Measurements from ENCODE around the gene CEACAM7. TPM values are rescaled to one million over a fixed set of nuclear protein-coding genes. Genes with fewer than 3 reads are reported as not detected.

Gene CEACAM7
- total and polyA plus RNA-seq, 2 of the 13 experiments (the other 11 are each of a cell fraction or from before 2014, with no cell fraction given) = not detected

GRCh38 chr19:41623360-41623759 is 64.7 kb downstream of the CEACAM7 start:
- Histone ChIP-seq H4K20me1 (ENCODE audit: insufficient read depth, low read length) (no peaks in the 10 kb centered on the region), H2AFZ (ENCODE audit: low read length) (no peak overlapping the region), H3K27ac (ENCODE audit: extremely low read length, insufficient read depth, low read length) (no peak overlapping the region), H3K9me3 (ENCODE audit: low read length) (no peaks in the 10 kb centered on the region), H3K36me3 (replicated peaks in 1 of 2; ENCODE audit: control insufficient read depth in 1 of 2, insufficient read depth in 2 of 2, low read length in 2 of 2) (no peaks in the 10 kb centered on the region), H3K79me2 (ENCODE audit: insufficient read depth, low read length) (no peaks in the 10 kb centered on the region), H3K27me3 (ENCODE audit: control insufficient read depth in 1 of 2, insufficient read depth in 2 of 2, low read length in 2 of 2) (peaks cover 0 to 7% of the 10 kb centered on the region in 2 experiments; a peak in 1 of 5 replicates), H3K4me2 (ENCODE audit: low read depth, low read length) (no peak overlapping the region), H3K4me1 (ENCODE audit: insufficient read depth, low read length) (no peaks in the 10 kb centered on the region), H3K4me3 (replicated peaks in 1 of 3; ENCODE audit: insufficient read depth in 1 of 3, low read depth in 2 of 3, low read length in 3 of 3) (no peak overlapping the region), H3K9ac (ENCODE audit: insufficient read depth, low read depth, low read length) (no peak overlapping the region)
- 20% methylated on average over 4 of the region's 4 CpGs for WGBS (ENCODE audit: low lambda C conversion rate)
- ChIA-PET POLR2A (no interaction called here), CTCF (ENCODE audit: low intra/inter-chr PET ratio, low total read pairs) (no interaction called here)
- no peak for DNase-seq (ENCODE audit: low spot score)
- FAIRE-seq = no peak
- no peak for ATAC-seq
- intact Hi-C loops (cut with micrococcal nuclease; ENCODE audit: unreplicated experiment) (no loop called here), in situ Hi-C loops (cut with HindIII; ENCODE audit: extremely low pct_ligation_motif_present, low pct_unique_long_range_greater_than_20kb) (no loop called here)
- no TSS peak for BruUV-seq (replicated peaks)
- no peak for TF ChIP-seq ZNF292 (CRISPR knock-in tag; IDR thresholded peaks at IDR 0.05; ENCODE audit: borderline replicate concordance, low read depth)
- no peak for TF ChIP-seq ZGPAT (CRISPR knock-in tag; IDR thresholded peaks at IDR 0.05)
- TF ChIP-seq SIX1 (CRISPR knock-in tag; IDR thresholded peaks at IDR 0.05; ENCODE audit: borderline replicate concordance) = no peak
- TF ChIP-seq ZBTB43 (CRISPR knock-in tag; conservative IDR thresholded peaks at IDR 0.05) = no peak
- TF ChIP-seq JUND (CRISPR knock-in tag; IDR thresholded peaks at IDR 0.05) = no peak
- TF ChIP-seq, protein P1, sequence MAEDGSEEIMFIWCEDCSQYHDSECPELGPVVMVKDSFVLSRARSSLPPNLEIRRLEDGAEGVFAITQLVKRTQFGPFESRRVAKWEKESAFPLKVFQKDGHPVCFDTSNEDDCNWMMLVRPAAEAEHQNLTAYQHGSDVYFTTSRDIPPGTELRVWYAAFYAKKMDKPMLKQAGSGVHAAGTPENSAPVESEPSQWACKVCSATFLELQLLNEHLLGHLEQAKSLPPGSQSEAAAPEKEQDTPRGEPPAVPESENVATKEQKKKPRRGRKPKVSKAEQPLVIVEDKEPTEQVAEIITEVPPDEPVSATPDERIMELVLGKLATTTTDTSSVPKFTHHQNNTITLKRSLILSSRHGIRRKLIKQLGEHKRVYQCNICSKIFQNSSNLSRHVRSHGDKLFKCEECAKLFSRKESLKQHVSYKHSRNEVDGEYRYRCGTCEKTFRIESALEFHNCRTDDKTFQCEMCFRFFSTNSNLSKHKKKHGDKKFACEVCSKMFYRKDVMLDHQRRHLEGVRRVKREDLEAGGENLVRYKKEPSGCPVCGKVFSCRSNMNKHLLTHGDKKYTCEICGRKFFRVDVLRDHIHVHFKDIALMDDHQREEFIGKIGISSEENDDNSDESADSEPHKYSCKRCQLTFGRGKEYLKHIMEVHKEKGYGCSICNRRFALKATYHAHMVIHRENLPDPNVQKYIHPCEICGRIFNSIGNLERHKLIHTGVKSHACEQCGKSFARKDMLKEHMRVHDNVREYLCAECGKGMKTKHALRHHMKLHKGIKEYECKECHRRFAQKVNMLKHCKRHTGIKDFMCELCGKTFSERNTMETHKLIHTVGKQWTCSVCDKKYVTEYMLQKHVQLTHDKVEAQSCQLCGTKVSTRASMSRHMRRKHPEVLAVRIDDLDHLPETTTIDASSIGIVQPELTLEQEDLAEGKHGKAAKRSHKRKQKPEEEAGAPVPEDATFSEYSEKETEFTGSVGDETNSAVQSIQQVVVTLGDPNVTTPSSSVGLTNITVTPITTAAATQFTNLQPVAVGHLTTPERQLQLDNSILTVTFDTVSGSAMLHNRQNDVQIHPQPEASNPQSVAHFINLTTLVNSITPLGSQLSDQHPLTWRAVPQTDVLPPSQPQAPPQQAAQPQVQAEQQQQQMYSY (CRISPR knock-in tag; IDR thresholded peaks at IDR 0.05) = no peak
- TF ChIP-seq HNRNPUL1 (IDR thresholded peaks at IDR 0.05; ENCODE audit: low read depth, low read length) = no peak

Small RNA genes within 50 kb of the gene (small RNA-seq; reads per million reads assigned to genes)
- 0 reads per million in 3 experiments for gene AC243960.4 (ENCODE audit: insufficient read depth in 2 of 3, insufficient read length in 3 of 3, low read depth in 2 of 3, low replicate concordance in 1 of 3)

Other genes with a start within 250 kb of the CEACAM7 start
- gene DMAC2, start 248.4 kb downstream of the CEACAM7 start, total RNA-seq (2016; rRNA removed; fragmentation: Illumina TruSeq; extraction: Trizol) = 39.0 and 51.9 TPM in 2 replicates
- gene DMAC2, start 248.4 kb downstream of the CEACAM7 start, polyA plus RNA-seq (2011; rRNA removed) = 66.0 TPM in 2 replicates
- gene ERICH4, start 245.1 kb downstream of the CEACAM7 start, total RNA-seq (2016; rRNA removed; fragmentation: Illumina TruSeq; extraction: Trizol) = 0.64 and 1.0 TPM in 2 replicates
- 0.38 and 0.40 TPM in 2 replicates for gene ERICH4, start 245.1 kb downstream of the CEACAM7 start, polyA plus RNA-seq (2011; rRNA removed)
- gene CEACAM21, start 112.1 kb downstream of the CEACAM7 start, total RNA-seq (2016; rRNA removed; fragmentation: Illumina TruSeq; extraction: Trizol) = not detected in 2 replicates
- gene CEACAM21, start 112.1 kb downstream of the CEACAM7 start, polyA plus RNA-seq (2011; rRNA removed) = 0.05 TPM in 1 of 2 replicates, not detected in the other
- gene CEACAM4, start 61.2 kb downstream of the CEACAM7 start, total RNA-seq (2016; rRNA removed; fragmentation: Illumina TruSeq; extraction: Trizol) = not detected in 2 replicates
- gene CEACAM4, start 61.2 kb downstream of the CEACAM7 start, polyA plus RNA-seq (2011; rRNA removed) = not detected in 2 replicates
- gene CEACAM5, start 20.4 kb upstream of the CEACAM7 start, total RNA-seq (2016; rRNA removed; fragmentation: Illumina TruSeq; extraction: Trizol) = not detected in 2 replicates
- gene CEACAM5, start 20.4 kb upstream of the CEACAM7 start, polyA plus RNA-seq (2011; rRNA removed) = not detected in 2 replicates
- gene CEACAM6, start 67.3 kb upstream of the CEACAM7 start, total RNA-seq (2016; rRNA removed; fragmentation: Illumina TruSeq; extraction: Trizol) = not detected in 2 replicates
- not detected in 2 replicates for gene CEACAM6, start 67.3 kb upstream of the CEACAM7 start, polyA plus RNA-seq (2011; rRNA removed)
- not detected in 2 replicates for gene CEACAM3, start 108.3 kb upstream of the CEACAM7 start, total RNA-seq (2016; rRNA removed; fragmentation: Illumina TruSeq; extraction: Trizol)
- gene CEACAM3, start 108.3 kb upstream of the CEACAM7 start, polyA plus RNA-seq (2011; rRNA removed) = not detected in 2 replicates
- not detected in 2 replicates for gene LYPD4, start 156.4 kb upstream of the CEACAM7 start, total RNA-seq (2016; rRNA removed; fragmentation: Illumina TruSeq; extraction: Trizol)
- gene LYPD4, start 156.4 kb upstream of the CEACAM7 start, polyA plus RNA-seq (2011; rRNA removed) = not detected in 2 replicates
- gene DMRTC2, start 156.8 kb upstream of the CEACAM7 start, total RNA-seq (2016; rRNA removed; fragmentation: Illumina TruSeq; extraction: Trizol) = not detected in 2 replicates
- gene DMRTC2, start 156.8 kb upstream of the CEACAM7 start, polyA plus RNA-seq (2011; rRNA removed) = not detected in 2 replicates
- gene RPS19, start 172.0 kb upstream of the CEACAM7 start, total RNA-seq (2016; rRNA removed; fragmentation: Illumina TruSeq; extraction: Trizol) = 4,758 and 5,028 TPM in 2 replicates
- gene RPS19, start 172.0 kb upstream of the CEACAM7 start, polyA plus RNA-seq (2011; rRNA removed) = 1,633 and 1,983 TPM in 2 replicates
- 0.27 and 0.33 TPM in 2 replicates for gene CD79A, start 189.0 kb upstream of the CEACAM7 start, total RNA-seq (2016; rRNA removed; fragmentation: Illumina TruSeq; extraction: Trizol)
- gene CD79A, start 189.0 kb upstream of the CEACAM7 start, polyA plus RNA-seq (2011; rRNA removed) = 0.24 and 0.30 TPM in 2 replicates
- gene ARHGEF1, start 194.9 kb upstream of the CEACAM7 start, total RNA-seq (2016; rRNA removed; fragmentation: Illumina TruSeq; extraction: Trizol) = 26.2 and 34.7 TPM in 2 replicates
- 33.1 and 33.7 TPM in 2 replicates for gene ARHGEF1, start 194.9 kb upstream of the CEACAM7 start, polyA plus RNA-seq (2011; rRNA removed)
- not detected in 2 replicates for gene ERFL, start 240.2 kb upstream of the CEACAM7 start, total RNA-seq (2016; rRNA removed; fragmentation: Illumina TruSeq; extraction: Trizol)
- not detected in 2 replicates for gene ERFL, start 240.2 kb upstream of the CEACAM7 start, polyA plus RNA-seq (2011; rRNA removed)

Measured in HepG2 (cell line).